BJ (cell line): ENCODE data around the gene DEDD. TPM values are rescaled to one million over a fixed set of nuclear protein-coding genes. Genes with fewer than 3 reads are reported as not detected.

Source experiments
- CTCF ChIA-PET: fragments of 350-600 bp; formaldehyde crosslinking; extraction: SDS; loops from one replicate; lab custom pipeline; 2021; ENCODE audit warnings: antibody characterized with exemption, inconsistent platforms; lab: Yijun Ruan, JAX
- POLR2A ChIA-PET: fragments of 300-600 bp; sonication (Branson Sonifier 250); formaldehyde crosslinking; extraction: SDS; loops from one replicate; lab custom pipeline; 2021; ENCODE audit warnings: antibody characterized with exemption; lab: Charles Lee
- DNase-seq: peaks from one replicate; pipeline ENCODE4 v3.0.0-alpha.2; 2011; ENCODE audit warnings: low read depth
- H3K27me3 ChIP-seq: 2 replicates; pipeline ENCODE4 v1.6.0; 2011; ENCODE audit warnings: low read length; ENCODE audit not compliant: control insufficient read depth, insufficient read depth
- H3K36me3 ChIP-seq: 2 replicates; pipeline ENCODE4 v1.5.1; 2011; ENCODE audit warnings: low read length; ENCODE audit not compliant: control insufficient read depth, insufficient read depth
- H3K4me3 ChIP-seq: 2 replicates; pipeline ENCODE4 v1.5.1; 2011; ENCODE audit warnings: low read depth, mild to moderate bottlenecking, control low read depth, low read length
- polyA plus RNA-seq: library from polyadenylated mRNA; depleted of rRNA; stranded (reverse); fragments of >200 nt; gene quantifications from 2 replicates; pipeline ENCODE4 v1.2.3, GENCODE V29; 2011
- TF ChIP-seq, protein P1 (sequence below): IDR thresholded peaks from 2 replicates; pipeline ENCODE4 v1.5.1; 2011; ENCODE audit warnings: low read depth, mild to moderate bottlenecking, control low read depth, inconsistent platforms, low read length, moderate library complexity; ENCODE audit not compliant: insufficient read depth

Gene DEDD
- polyA plus RNA-seq, 1 experiment, result 74.0 TPM

DNA sequence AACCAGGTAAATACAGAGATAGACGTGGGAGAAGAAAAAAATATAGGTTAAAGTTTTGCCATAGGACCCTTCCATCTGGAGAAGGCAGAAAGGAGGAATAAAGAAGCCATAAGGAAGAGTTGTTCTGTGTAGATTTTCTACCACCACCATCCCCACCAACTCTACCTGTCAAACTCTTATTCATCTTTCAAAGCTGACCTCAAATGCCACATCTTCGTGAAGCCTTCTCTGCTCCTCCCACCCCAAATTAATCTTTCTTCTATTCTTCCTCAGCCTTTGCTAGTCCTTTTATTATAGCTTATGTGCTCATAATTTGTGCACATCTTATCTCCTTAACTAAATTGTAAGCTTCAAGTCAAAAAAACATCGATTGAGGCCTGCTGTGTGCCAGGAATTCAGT lies 41.9 kb downstream of the DEDD start:
- DNase-seq, result no peak
- TF ChIP-seq, protein P1, sequence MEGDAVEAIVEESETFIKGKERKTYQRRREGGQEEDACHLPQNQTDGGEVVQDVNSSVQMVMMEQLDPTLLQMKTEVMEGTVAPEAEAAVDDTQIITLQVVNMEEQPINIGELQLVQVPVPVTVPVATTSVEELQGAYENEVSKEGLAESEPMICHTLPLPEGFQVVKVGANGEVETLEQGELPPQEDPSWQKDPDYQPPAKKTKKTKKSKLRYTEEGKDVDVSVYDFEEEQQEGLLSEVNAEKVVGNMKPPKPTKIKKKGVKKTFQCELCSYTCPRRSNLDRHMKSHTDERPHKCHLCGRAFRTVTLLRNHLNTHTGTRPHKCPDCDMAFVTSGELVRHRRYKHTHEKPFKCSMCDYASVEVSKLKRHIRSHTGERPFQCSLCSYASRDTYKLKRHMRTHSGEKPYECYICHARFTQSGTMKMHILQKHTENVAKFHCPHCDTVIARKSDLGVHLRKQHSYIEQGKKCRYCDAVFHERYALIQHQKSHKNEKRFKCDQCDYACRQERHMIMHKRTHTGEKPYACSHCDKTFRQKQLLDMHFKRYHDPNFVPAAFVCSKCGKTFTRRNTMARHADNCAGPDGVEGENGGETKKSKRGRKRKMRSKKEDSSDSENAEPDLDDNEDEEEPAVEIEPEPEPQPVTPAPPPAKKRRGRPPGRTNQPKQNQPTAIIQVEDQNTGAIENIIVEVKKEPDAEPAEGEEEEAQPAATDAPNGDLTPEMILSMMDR, result no peak
- ChIA-PET POLR2A (interaction anchor here (0.6 kb wide), 1 partner anchor 14 kb away, joined by 3 read pairs; no protein-coding TSS in a partner anchor), CTCF (no interaction called here)
- Histone ChIP-seq H3K36me3 (no peaks in the 10 kb centered on the region), H3K4me3 (no peak overlapping the region), H3K27me3 (no peaks in the 10 kb centered on the region)

DNA sequence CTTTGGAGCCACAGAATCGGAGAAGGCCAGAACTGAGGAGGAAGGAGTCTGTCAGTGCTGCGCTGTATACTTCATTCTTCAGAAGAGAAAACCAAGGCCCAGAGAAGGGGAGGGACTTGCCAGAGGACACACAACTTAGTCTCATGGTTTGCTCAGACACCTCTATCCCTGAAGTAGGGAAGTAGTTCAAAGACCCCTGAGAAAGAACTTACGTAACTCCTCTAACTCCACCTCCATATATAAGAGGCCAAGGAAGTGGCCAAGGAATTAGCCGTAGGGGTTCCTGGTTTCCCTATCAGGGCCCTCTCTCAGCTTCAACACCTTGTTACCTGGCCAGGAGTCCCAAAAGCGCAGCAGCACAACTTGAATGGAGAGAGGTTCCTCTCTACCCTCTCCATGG lies 42.5 kb downstream of the DEDD start:
- Histone ChIP-seq H3K36me3 (no peaks in the 10 kb centered on the region), H3K27me3 (no peaks in the 10 kb centered on the region), H3K4me3 (no peak overlapping the region)
- TF ChIP-seq, protein P1, result no peak
- DNase-seq, result no peak
- CTCF ChIA-PET, result interaction anchor here (1.3 kb wide), 1 partner anchor 48 kb away, joined by 3 read pairs; no protein-coding TSS in a partner anchor
- POLR2A ChIA-PET, result no interaction called here

DNA sequence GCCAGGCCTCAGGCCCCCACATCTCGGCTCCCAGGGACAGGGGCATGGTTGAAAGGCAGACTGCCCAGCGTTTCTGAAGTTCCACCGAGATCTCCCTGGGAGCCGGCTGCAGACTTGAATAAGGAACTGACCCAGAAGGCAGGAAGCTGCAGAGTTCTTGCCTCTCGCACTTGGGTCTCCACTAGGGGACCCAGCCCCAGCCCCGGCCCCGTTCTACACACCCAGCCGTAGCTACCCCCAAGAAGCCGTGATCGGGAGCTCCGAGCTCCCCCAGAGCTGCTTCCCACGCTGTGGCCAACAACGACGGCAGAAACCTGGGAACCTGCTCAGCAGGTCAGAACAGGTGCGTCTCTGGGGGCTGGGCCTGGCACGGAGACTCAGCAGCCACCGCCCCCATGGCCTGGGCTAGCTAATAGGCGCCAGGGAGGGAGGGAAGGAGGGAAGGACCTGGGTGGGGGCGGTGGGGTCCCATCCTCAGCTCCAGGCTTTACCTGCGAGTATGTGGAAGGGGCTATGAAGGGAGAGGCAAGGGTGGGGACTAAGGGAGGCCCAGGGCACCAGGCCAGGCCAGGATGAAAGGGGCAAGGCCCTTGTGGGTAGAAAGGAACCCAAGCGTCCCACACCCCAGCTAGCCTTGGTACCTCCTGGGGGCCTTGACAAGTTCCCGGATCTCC lies 43.1 kb downstream of the DEDD start, which contains the start of gene NECTIN4:
TSS of gene NECTIN4 (minus strand) at position 308 of the 674 bp plus-strand sequence. CDS start at position 46, 262 bp downstream.
- DNase-seq, result no peak
- H3K36me3 ChIP-seq, result no peaks in the 10 kb centered on the region
- TF ChIP-seq, protein P1, result no peak
- H3K27me3 ChIP-seq, result no peaks in the 10 kb centered on the region
- ChIA-PET CTCF (interaction anchor here (0.8 to 7.5 kb wide), 4 partner anchors 7 to 92 kb away, joined by 3 to 80 read pairs (median 4); partner anchors contain the start of genes KLHDC9 and USF1), POLR2A (interaction anchor here (0.6 kb wide), 1 partner anchor 46 kb away, joined by 3 read pairs; no protein-coding TSS in a partner anchor)
- H3K4me3 ChIP-seq, result no peak within 1 kb of the TSS

GRCh38 chr1:161088587-161089110 lies 43.8 kb downstream of the DEDD start:
- Histone ChIP-seq H3K27me3 (no peaks in the 10 kb centered on the region), H3K4me3 (no peak overlapping the region), H3K36me3 (no peaks in the 10 kb centered on the region)
- CTCF ChIA-PET, result interaction anchor here (0.8 to 7.5 kb wide), 4 partner anchors 8 to 91 kb away, joined by 3 to 80 read pairs (median 4); partner anchors contain the start of genes KLHDC9 and USF1
- no peak for DNase-seq
- TF ChIP-seq, protein P1, result no peak
- POLR2A ChIA-PET, result no interaction called here

- DNase-seq, result no peak
- POLR2A ChIA-PET, result no interaction called here
- CTCF ChIA-PET, result interaction anchor here (7.5 kb wide), 1 partner anchor 10 kb away, joined by 80 read pairs; the partner anchor contains the start of gene KLHDC9
- Histone ChIP-seq H3K36me3 (no peaks in the 10 kb centered on the region), H3K27me3 (no peaks in the 10 kb centered on the region), H3K4me3 (no peak overlapping the region)
- TF ChIP-seq, protein P1, result no peak
These were observed 46.0 kb downstream of the DEDD start for GRCh38 chr1:161086457-161086856.
